Osteoblast (primary cell): ENCODE results near the gene TRDMT1. TPM values are rescaled to one million over a fixed set of nuclear protein-coding genes. Genes with fewer than 3 reads are reported as not detected.

ENCODE experiments used
- DNase-seq: peaks from one replicate; pipeline ENCODE4 v3.0.0; 2011; ENCODE audit warnings: low spot score, mixed read lengths; ENCODE audit not compliant: insufficient read length; ENCODE audit errors: missing footprints
- H2AFZ ChIP-seq: 2 replicates; pipeline ENCODE4 v1.6.0; 2011; ENCODE audit warnings: mild to moderate bottlenecking, low read length
- H3K27ac ChIP-seq: 2 replicates; pipeline ENCODE4 v1.5.1; 2011; ENCODE audit warnings: mild to moderate bottlenecking, low read depth, low read length, moderate library complexity
- H3K27me3 ChIP-seq: 2 replicates; pipeline ENCODE4 v1.6.0; 2012; ENCODE audit warnings: mild to moderate bottlenecking, control low read depth, inconsistent platforms, low read length, moderate library complexity; ENCODE audit not compliant: insufficient read depth
- H3K36me3 ChIP-seq: 2 replicates; pipeline ENCODE4 v1.5.1; 2011; ENCODE audit warnings: mild to moderate bottlenecking, low read length, control low read depth, moderate library complexity; ENCODE audit not compliant: insufficient read depth
- H3K4me1 ChIP-seq: 2 replicates; pipeline ENCODE4 v1.5.1; 2011; ENCODE audit warnings: mild to moderate bottlenecking, low read length, control low read depth, moderate library complexity; ENCODE audit not compliant: insufficient read depth
- H3K4me2 ChIP-seq: 2 replicates; pipeline ENCODE4 v1.6.0; 2011; ENCODE audit warnings: mild to moderate bottlenecking, low read length; ENCODE audit not compliant: insufficient read depth
- H3K4me3 ChIP-seq: fragments of 200-600 bp; sonication (generic); 3 replicates; pipeline ENCODE4 v1.5.1; 2012; ENCODE audit warnings: mild to moderate bottlenecking, low read length, inconsistent platforms; ENCODE audit not compliant: insufficient read depth
- H3K79me2 ChIP-seq: 2 replicates; pipeline ENCODE4 v1.6.0; 2012; ENCODE audit warnings: mild to moderate bottlenecking, low read length, control low read depth, inconsistent platforms; ENCODE audit not compliant: insufficient read depth
- H3K9me3 ChIP-seq: 2 replicates; pipeline ENCODE4 v1.5.1; 2011; ENCODE audit warnings: low read depth, low read length, control low read depth
- H4K20me1 ChIP-seq: 2 replicates; pipeline ENCODE4 v1.6.0; 2012; ENCODE audit warnings: mild to moderate bottlenecking, low read length, control low read depth; ENCODE audit not compliant: insufficient read depth
- CTCF ChIP-seq: IDR thresholded peaks from 2 replicates; pipeline ENCODE4 v1.5.1; 2011; ENCODE audit warnings: mild to moderate bottlenecking, low read depth, low read length, moderate library complexity; ENCODE audit errors: extremely low read depth
- total RNA-seq: library from RNA; depleted of rRNA; stranded (reverse); fragments of >200 nt; gene quantifications from 2 replicates; pipeline ENCODE4 v1.2.3, GENCODE V29; 2012

Gene TRDMT1
- total RNA-seq, 1 donor: 7.6 TPM

GRCh38 chr10:17122726-17123661 is 78.5 kb downstream of the TRDMT1 start:
- Histone ChIP-seq H3K27ac (peak overlapping the region; percentile 68), H3K9me3 (no peaks in the 10 kb centered on the region), H2AFZ (no peak overlapping the region), H3K4me1 (peaks cover 20% of the 10 kb centered on the region), H3K4me2 (peak overlapping the region; percentile 25), H3K27me3 (no peaks in the 10 kb centered on the region), H3K79me2 (no peaks in the 10 kb centered on the region), H4K20me1 (no peaks in the 10 kb centered on the region), H3K36me3 (no peaks in the 10 kb centered on the region), H3K4me3 (no peak overlapping the region)
- TF ChIP-seq CTCF: no peak
- DNase-seq: peak; percentile 67

DNA sequence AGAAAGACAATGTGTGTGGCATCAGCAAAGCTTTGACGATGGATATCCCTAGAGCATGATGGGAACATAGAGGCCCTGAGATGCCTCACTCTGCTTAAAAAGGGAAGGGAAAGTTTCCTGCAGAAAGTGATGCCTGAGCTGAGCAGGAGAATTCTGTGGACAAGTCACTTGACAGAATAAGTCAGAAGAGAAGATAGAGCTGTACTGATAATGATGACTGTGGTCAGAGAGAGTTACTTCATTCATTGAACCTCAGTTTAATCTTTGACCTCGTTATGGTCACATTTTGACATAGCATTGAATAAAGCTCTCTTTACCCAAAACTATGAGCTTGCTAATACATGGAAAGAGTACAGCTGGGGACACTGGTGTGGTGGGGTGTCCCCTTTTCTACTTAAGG is 79.4 kb downstream of the TRDMT1 start:
- no peak for DNase-seq

GRCh38 chr10:17120694-17121093 is 80.8 kb downstream of the TRDMT1 start:
- H4K20me1 ChIP-seq: no peaks in the 10 kb centered on the region
- no peaks in the 10 kb centered on the region for H3K36me3 ChIP-seq
- no peak for TF ChIP-seq CTCF
- H3K27ac ChIP-seq: no peak overlapping the region
- no peak for DNase-seq
- H3K4me1 ChIP-seq: peaks cover 22% of the 10 kb centered on the region
- no peak overlapping the region for H3K4me3 ChIP-seq
- H3K9me3 ChIP-seq: no peaks in the 10 kb centered on the region
- no peaks in the 10 kb centered on the region for H3K27me3 ChIP-seq
- H3K4me2 ChIP-seq: no peak overlapping the region
- H2AFZ ChIP-seq: no peak overlapping the region
- no peaks in the 10 kb centered on the region for H3K79me2 ChIP-seq

More for the DNA sequence above, 79.4 kb downstream of the TRDMT1 start:
- Histone ChIP-seq H3K9me3 (no peaks in the 10 kb centered on the region), H3K4me1 (peaks cover 20% of the 10 kb centered on the region), H4K20me1 (no peaks in the 10 kb centered on the region), H3K4me2 (no peak overlapping the region), H3K27me3 (no peaks in the 10 kb centered on the region), H3K36me3 (no peaks in the 10 kb centered on the region), H3K27ac (no peak overlapping the region), H3K79me2 (no peaks in the 10 kb centered on the region), H3K4me3 (no peak overlapping the region), H2AFZ (no peak overlapping the region)
- TF ChIP-seq CTCF: no peak

DNA sequence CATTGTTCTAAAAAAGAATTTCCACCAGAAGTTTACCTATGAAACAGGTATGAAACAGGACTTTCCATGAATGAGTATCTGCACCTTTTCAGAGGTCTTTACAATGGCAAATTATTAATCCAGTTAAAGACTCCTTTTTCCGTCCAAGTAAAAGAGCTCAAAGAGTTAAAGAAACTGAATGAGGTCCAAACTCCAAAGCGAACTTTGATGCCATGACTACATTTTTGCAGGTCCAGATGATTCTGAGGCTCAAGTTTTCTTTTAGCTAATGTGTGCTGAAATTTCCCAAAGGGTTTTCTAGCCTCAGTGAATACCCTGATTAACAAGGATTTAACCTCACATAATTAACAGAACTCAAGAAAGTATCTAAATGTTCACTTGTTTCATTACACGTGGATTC is 81.6 kb downstream of the TRDMT1 start:
- no peaks in the 10 kb centered on the region for H3K9me3 ChIP-seq
- no peak overlapping the region for H3K27ac ChIP-seq
- H4K20me1 ChIP-seq: no peaks in the 10 kb centered on the region
- no peak for TF ChIP-seq CTCF
- H3K4me3 ChIP-seq: no peak overlapping the region
- no peaks in the 10 kb centered on the region for H3K27me3 ChIP-seq
- no peak for DNase-seq
- H3K4me2 ChIP-seq: no peak overlapping the region
- H3K79me2 ChIP-seq: no peaks in the 10 kb centered on the region
- no peak overlapping the region for H2AFZ ChIP-seq
- no peaks in the 10 kb centered on the region for H3K36me3 ChIP-seq
- peaks cover 28% of the 10 kb centered on the region for H3K4me1 ChIP-seq
